GM18507 (cell line): ENCODE data around the gene CRISPLD2.
"Not testable (repeated sequence)": the region's sequence is repeated elsewhere in the genome, so short reads cannot be mapped to it uniquely, and the experiment has no call there.

ENCODE experiments used
- DNase-seq: peaks from one replicate; pipeline ENCODE4 v3.0.0; 2011; ENCODE audit warnings: low read depth; ENCODE audit not compliant: insufficient read length; ENCODE audit errors: extremely low spot score
- FAIRE-seq: peaks from 2 replicates; lab custom pipeline; 2011; peaks lifted over from hg19 to GRCh38; lab: Jason Lieb, UNC

The CRISPLD2 gene

DNA sequence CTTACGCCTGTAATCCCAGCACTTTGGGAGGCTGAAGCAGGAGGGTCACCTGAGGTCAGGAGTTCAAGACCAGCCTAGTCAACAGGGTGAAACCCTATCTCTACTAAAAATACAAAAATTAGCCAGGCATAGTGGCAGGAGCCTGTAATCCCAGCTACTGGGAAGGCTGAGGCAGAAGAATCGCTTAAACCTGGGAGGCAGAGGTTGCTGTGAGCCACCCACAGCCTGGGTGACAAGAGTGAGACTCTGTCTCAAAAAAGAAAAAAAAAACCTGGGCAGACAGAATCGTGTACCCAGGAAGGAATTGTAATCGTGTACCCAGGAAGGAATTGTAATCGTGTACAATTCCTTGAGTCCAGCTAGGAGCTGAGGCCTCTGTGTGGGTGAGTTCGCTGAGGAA is 118.8 kb downstream of the CRISPLD2 start:
- DNase-seq, FAIRE-seq: not testable (repeated sequence)

DNA sequence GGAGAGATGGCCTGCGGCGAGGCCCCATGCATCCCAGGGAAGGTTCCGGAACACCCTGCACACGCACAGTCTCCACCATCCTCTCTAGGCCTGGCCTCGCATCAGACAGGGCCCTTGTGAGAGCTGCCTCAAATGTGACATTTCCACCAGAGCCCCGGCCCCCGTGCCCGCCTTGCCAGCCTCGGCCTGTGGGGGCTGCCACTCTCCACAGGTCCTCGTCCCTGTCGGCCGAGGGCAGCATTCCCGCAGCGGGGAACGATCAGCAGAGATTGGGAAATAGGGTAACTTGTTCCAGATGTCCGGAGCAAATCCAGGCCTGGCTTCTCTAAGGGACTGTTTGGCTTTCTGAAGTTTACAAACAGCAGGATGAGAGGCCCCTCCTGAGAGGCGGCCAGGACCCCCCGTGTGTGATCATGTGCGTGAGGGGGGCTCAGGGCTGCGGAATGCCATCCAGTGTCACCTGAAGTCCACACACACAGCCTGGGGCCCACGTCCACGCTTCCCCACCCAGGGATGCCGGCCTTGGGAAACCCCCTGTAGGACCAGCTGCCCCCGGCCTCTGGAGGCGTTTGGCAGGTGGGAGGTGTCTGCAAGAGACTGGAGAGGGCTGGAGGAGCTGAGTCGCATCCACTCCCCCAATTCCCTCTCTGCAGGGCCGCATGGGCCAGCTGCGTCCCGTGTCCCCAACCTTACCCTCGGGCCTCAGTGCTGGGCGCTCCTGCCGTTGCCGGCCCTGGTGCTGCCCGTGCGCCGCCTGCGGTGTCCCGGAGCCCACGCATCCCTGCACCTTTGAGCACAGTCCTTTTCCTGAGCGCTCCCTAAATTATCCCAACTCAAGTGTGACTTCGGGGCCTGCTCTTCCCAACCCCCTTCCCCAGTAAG is 121.1 kb downstream of the CRISPLD2 start:
- DNase-seq (no peak), FAIRE-seq (no peak)

DNA sequence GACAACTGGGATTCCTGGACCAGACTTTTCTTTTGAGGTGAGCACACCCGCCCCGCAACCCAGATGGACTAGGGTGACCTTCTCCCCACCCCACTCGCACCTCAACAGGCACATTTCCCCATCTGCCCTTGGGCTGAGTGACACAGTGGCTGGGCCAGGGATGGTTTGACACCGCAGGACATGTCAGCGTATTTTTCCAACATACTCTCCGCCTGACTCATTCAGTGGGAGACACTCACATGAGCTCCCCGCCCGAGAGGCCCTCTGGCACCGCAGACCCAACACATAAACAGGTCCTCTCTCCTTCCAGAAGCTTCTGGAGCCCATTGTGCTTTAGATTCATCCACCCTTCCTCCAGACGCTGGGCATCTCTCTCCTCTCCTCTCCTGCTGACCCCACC is 122.1 kb downstream of the CRISPLD2 start:
- DNase-seq (no peak), FAIRE-seq (no peak)

DNA sequence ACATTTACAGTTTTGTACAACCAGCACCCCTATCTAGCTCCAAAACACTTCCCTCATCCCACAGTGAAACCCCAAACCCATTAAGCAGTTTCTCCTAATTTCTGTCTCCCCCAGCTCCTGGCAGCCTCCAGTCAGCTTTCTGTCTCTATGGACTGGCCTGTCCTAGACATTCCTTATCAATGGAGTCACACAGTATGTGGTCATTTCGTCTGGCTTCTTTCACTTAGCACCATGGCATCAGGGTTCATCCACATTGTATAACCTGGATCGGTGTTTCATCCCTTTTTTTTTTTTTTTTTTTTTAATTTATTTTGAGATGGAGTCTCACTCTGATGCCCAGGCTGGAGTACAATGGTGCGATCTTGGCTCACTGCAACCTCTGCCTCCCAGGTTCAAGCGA is 123.0 kb downstream of the CRISPLD2 start:
- no peak for DNase-seq
- FAIRE-seq, result no peak

DNA sequence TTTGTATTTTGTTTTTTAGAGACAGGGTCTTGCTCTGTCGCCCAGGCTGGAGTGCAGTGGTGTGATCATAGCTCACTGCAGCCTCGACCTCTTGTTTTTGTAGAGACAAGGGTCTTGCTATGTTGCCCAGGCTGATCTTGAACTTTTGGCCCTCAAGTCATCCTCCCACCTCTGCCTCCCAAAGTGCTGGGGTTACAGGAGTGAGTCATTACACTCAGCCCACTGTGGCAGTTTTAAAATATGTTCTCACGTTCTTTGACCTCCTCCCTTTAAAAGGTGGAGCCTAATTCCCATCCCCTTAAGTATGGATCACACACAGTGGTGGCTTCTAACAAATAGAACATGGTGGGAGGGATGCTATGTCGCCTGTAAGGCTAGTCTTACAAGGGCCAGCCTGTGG is 123.8 kb downstream of the CRISPLD2 start:
- no peak for DNase-seq
- no peak for FAIRE-seq

DNA sequence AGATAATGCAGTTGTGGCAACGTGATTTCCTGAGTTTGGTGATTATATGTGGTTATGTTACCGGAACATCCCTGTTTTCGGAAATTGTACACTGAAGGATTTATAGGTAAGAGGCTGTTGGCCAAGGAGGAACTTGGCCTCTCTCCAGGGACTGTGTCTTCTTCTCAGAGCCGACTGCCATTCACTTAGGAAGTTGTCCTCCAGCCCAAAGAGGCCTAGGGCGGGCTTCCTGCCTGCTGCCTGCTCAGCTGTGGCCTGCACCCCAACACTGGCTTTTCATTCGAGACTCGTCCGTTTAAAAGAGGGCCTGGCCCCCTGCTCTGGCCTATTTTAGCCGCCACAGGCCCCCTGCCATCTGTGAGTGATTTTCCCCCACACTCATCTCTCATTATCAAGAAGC is 127.2 kb downstream of the CRISPLD2 start:
- FAIRE-seq, result no peak
- no peak for DNase-seq

DNA sequence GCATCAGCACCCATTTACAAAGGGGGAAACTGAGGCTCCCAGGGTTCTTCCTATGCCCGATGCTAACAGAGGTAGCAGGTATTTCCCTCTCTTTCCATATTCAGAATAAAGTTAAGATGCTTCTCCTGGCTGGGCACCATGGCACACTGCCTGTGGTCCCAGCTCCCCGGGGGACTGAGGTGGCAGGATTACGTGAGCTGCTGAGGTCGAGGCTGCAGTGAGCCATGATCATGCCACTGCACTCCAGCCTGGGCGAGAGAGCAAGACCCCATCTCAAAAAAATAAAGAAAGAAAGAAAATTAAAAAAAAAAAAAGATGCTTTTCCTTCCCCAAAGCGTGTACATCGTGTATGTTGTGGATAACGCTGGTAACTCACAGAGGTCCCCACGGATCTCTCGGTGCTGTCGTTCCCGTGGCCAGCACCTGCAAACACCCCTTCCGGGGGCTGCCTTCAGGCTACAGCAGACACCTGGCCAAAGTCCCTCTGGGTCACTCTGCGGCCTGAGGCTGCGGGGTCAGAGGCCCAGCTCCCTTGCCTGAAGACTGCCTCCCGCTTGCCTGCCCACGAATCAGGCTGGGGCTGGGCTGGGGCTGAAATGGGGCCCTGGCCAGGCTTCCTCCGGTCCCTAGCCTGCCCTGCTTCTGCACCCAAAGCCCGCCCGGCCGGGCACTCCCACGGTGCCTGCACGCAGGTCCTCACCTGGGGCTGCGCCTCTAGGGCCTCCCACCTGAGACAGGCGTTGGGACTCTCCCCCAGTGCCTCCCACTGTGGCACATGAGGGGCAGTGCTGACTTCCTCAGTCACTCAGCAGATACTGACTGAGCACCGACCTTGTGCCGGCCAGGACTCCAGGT is 128.4 kb downstream of the CRISPLD2 start:
- DNase-seq (no peak), FAIRE-seq (no peak)

DNA sequence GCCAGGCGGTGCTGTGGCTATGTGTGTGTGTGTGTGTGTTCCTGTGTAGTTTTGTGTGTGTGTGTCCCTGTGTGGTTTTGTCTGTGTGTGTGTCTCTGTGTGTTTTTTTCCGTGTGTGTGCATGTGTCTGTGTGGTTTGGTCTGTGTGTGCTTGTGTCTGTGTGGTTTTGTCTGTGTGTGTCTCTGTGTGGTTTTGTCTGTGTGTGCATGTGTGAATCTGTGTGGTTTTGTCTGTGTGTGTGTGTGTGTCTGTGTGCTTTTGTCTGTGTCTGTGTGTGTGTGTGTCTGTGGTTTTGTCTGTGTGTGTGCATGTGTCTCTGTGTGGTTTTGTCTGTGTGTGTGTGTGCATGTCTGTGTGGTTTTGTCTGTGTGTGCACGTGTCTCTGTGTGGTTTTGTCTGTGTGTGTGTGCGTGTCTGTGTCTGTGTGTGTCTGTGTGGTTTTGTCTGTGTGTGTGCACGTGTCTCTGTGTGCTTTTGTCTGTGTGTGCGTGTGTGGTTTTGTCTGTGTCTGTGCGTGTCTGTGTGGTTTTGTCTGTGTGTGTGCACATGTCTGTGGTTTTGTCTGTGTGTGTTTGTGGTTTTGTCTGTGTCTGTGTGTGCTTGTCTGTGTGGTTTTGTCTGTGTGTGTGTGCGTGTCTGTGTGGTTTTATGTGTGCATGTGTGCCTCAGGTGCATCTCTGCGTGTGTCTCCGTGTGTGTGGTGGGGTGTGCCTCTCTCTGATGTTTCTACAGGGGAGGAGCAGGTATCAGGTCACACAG is 129.2 kb downstream of the CRISPLD2 start:
- DNase-seq (no peak), FAIRE-seq (no peak)

DNA sequence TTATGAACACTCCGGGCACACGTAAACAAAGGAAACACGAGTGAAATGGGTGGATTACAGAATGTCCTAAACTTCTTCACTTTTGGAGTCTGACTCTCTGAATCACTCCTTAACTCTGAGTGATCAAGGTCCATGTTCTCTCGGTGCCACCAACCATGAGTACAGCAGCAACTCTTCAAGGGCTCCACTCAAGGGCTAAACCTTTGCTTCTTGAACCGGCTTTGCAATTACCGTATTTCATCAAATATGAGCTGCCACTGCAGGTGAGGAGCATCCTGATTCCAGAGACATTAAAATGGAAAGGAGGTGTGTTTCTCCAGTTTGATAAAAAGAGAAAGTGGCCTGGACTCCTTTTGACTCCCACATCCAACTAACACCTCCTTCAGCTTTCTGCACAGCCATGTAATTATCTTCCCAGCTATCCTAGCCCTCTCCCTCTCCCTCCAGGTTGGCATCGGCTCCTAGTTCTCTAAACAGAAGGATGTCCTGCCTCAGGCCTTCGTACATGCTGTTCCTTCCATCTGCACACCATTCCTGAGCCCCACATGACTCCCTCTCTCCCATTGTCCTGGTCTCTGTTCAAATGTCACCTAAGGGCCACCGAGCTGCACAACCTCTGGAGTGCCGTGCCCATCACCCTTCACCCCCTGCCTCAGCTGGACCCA is 130.1 kb downstream of the CRISPLD2 start:
- no peak for FAIRE-seq
- no peak for DNase-seq

DNA sequence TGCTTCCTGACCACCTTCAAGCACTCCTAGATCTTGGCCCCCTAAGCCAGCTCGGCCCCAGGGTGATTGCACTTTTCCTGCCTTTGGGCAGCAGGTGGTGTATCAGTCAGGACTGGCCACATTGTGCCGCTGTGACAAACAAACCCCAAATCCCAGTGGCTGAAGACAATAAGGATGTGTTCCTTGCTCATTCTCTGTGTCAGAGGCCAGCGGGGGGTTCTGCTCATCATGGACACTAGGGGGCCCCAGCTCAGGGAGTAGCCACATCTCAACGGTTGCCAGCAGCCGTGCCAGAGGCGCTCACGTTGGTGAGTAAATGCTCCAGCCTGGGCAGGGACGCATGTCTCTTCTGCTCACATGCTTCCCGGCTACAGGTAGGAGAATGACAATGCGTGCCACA is 131.1 kb downstream of the CRISPLD2 start:
- FAIRE-seq, result no peak
- DNase-seq, result no peak

DNA sequence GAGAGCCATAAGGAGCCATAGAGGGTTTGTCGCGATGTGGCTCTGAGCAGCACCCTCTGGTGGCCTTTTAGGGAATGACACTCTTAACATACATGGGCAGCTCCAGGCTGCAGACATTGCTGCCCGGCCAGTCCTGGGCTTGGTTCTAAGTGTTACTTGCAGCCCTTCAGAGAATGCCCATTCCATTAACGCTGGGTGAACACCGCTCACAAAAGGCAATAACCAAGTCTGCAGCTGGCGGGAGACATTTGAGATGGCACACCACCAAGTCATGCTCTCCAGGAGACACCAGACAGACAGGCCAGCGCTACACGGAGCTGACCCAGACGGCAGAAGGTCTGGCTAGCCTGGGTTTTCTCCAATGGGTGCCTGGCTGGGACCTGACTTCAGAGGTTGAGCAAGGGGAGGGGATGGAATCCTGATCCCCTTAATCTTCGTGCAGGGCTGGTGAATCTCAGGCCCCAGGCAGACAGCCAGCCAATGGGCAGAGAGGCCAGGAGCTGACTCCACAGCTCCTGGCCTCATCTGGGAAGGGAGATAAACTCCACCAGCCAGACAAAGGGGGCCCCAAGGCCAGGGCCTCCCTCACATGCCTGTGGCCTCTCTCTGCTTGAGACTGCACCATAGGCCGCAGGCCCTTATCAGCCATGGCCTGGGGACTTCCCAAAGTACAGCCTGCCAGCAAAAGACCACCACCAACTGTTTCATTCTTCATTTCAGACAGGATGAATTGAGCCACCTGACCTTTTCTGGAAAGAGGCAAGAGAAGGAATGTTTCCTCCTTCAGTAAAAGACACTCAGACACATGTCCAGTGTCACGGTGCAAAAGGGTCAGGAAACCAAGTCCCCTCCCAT is 132.8 kb downstream of the CRISPLD2 start:
- DNase-seq, result peak; percentile 44
- peak; percentile 83 for FAIRE-seq

DNA sequence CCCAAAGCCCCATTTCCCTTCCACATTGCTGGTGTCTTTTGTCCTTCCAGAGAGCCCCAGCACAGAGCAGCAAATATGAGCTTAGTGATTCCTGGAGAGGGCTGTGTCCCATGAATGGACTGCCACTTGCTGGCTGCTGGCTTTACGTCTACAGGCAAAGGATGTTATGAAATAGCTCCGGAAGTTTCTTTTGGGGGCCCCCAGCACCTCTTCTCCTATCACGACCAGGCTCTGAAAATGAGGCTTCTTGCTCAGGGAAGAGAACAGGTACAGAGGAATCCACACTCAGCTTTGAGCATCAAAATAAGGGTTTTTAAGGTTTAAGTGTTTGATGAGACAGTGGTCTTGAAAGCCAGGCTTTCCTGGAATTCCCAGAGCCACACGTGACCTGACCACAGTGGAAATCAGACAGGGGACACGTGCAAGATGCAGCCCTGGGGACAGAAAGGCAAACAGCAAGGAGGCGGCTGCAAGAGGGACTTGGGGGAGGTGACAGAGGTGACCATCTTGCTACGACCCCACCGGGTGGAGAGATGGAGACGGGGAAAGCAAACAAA is 133.5 kb downstream of the CRISPLD2 start:
- FAIRE-seq, result no peak
- DNase-seq, result no peak

DNA sequence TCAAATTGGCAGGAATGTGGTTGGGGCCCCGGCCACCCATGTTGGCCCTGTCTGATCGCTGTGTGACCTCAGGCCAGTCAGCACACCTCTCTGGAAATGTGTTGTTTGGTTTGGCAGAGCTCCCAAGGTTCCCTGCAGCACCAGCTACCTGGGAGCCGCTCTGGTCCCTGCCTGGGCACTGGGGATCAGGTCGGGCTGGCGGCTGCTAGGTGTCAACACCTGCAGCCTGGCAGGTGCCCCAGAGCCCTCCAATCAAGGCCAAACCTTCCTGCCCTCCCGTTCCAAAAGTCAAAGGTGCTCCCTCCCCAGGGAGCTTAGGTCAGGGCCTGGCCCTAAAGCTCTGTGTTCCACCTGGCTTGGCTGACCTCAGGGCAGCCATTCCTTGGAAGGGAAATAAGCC is 135.6 kb downstream of the CRISPLD2 start:
- no peak for DNase-seq
- no peak for FAIRE-seq

DNA sequence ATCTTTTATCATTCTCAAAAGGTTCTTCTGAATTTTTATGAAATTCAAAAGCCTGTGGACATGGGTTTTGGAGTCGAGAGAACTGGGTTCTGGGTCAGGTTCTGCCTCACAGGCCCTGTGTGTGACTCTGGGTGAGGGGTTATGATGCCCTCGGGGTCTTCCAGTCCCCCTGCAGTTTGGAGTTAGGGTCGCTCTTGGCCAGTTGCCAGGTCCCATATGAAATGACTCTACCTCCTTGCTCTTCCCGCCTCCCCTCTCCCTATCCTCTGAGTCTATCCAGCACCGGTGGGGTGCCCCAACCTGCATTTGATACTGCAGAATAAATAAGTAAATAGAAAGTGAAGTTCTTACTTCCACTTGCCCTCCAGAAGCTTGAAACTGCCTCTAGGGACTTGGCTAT is 137.4 kb downstream of the CRISPLD2 start:
- DNase-seq, result no peak
- FAIRE-seq, result no peak

DNA sequence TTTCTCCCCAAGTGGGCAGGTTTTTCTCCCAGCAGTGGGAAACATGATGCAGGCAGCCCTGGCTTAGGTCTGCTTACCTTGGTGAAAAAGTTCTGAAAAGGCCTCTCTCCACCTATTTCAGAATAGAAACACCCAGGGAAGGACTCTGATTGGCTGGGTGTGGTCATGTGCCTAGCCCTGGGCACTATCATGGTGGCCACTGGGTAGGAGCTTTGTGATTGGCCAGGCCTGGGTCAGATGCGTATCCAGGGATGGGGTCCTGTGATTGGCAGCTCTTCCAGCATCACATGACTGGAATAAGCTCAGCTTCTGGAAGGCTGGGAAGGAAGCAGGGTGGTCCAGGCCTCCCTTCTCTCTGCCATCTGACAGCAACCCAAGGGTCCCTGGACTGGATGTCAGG is 138.0 kb downstream of the CRISPLD2 start:
- no peak for FAIRE-seq

More for the DNA sequence above, 138.0 kb downstream of the CRISPLD2 start:
- DNase-seq, result no peak
